Upper lobe of right lung (tissue), 1 donor: ENCODE measurements around the gene C1QTNF9. TPM values are rescaled to one million over a fixed set of nuclear protein-coding genes. Genes with fewer than 3 reads are reported as not detected.

ENCODE experiments used
- ATAC-seq: fragments of 200-7000 bp; cut with Tn5 transposase; one replicate; pipeline ENCODE4 v1.9.1; 2020; ENCODE audit warnings: mild to moderate bottlenecking, moderate library complexity
- DNase-seq: peaks from one replicate; pipeline ENCODE4 v3.0.0-alpha.2; 2020
- H3K27ac ChIP-seq: fragments of 200-600 bp; one replicate; pipeline ENCODE4 v1.8.0; 2022
- H3K27me3 ChIP-seq: fragments of 200-600 bp; one replicate; pipeline ENCODE4 v1.8.0; 2022; ENCODE audit warnings: mild to moderate bottlenecking
- H3K36me3 ChIP-seq: fragments of 200-600 bp; one replicate; pipeline ENCODE4 v1.8.0; 2022
- H3K4me1 ChIP-seq: fragments of 200-600 bp; one replicate; pipeline ENCODE4 v1.8.0; 2022
- H3K4me3 ChIP-seq: fragments of 200-600 bp; one replicate; pipeline ENCODE4 v1.8.0; 2022; ENCODE audit warnings: mild to moderate bottlenecking
- H3K9me3 ChIP-seq: fragments of 200-600 bp; one replicate; pipeline ENCODE4 v1.8.0; 2022
- CTCF ChIP-seq: fragments of 200-600 bp; IDR thresholded peaks from one replicate; pipeline ENCODE4 v1.8.0; 2022; ENCODE audit warnings: antibody characterized with exemption
- intact Hi-C: fragments of 100-400 bp; cut with DNase I; formaldehyde crosslinking; loops from one replicate; pipeline ENCODE4 v1.11.0; 2022
- total RNA-seq: library from RNA; stranded (reverse); fragmentation: NEBNext Ultra II Directional; extraction: Animal tissue kit (Norgen Biotek cat#: 25700); gene quantifications from one replicate; pipeline ENCODE4 v1.2.1, GENCODE V29; 2021
- donor health status: DM: no; HTN: yes; CAD: no; lungs with severe emphysema.

C1QTNF9 gene
- total RNA-seq, 1 donor from 2014 or later = not detected

- ATAC-seq = no peak
These were observed 27.1 kb upstream of the C1QTNF9 start for GRCh38 chr13:24282256-24282655.

GRCh38 chr13:24284889-24285565, 24.4 kb upstream of the C1QTNF9 start:
- intact Hi-C loops = no loop called here
- Histone ChIP-seq H3K27ac (no peak overlapping the region), H3K27me3 (no peaks in the 10 kb centered on the region), H3K36me3 (peaks cover 75% of the 10 kb centered on the region), H3K4me3 (no peak overlapping the region), H3K4me1 (peaks cover 7% of the 10 kb centered on the region), H3K9me3 (no peaks in the 10 kb centered on the region)
- ATAC-seq (no peak), DNase-seq (no peak)
- TF ChIP-seq CTCF = no peak

More at GRCh38 chr13:24282256-24282655, 27.1 kb upstream of the C1QTNF9 start:
- no peak overlapping the region for H3K27ac ChIP-seq
- H3K4me3 ChIP-seq = no peak overlapping the region
- no peaks in the 10 kb centered on the region for H3K9me3 ChIP-seq
- H3K4me1 ChIP-seq = peaks cover 11% of the 10 kb centered on the region
- peaks cover 47% of the 10 kb centered on the region for H3K36me3 ChIP-seq
- TF ChIP-seq CTCF = no peak
- H3K27me3 ChIP-seq = no peaks in the 10 kb centered on the region
- intact Hi-C loops = no loop called here
- DNase-seq = no peak

GRCh38 chr13:24286624-24287023, 22.8 kb upstream of the C1QTNF9 start:
- H3K36me3 ChIP-seq = peaks cover 90% of the 10 kb centered on the region
- DNase-seq = no peak

GRCh38 chr13:24287748-24288287, 21.6 kb upstream of the C1QTNF9 start:
- Histone ChIP-seq H3K36me3 (peaks cover 98% of the 10 kb centered on the region), H3K27ac (no peak overlapping the region), H3K4me1 (peaks cover under 1% of the 10 kb centered on the region), H3K9me3 (no peaks in the 10 kb centered on the region), H3K4me3 (no peak overlapping the region), H3K27me3 (no peaks in the 10 kb centered on the region)
- no peak for DNase-seq
- intact Hi-C loops = no loop called here
- peak; percentile 64 for ATAC-seq
- no peak for TF ChIP-seq CTCF

More at GRCh38 chr13:24286624-24287023, 22.8 kb upstream of the C1QTNF9 start:
- no peak for TF ChIP-seq CTCF
- Histone ChIP-seq H3K9me3 (no peaks in the 10 kb centered on the region), H3K4me3 (no peak overlapping the region), H3K27ac (no peak overlapping the region), H3K4me1 (peaks cover 6% of the 10 kb centered on the region), H3K27me3 (no peaks in the 10 kb centered on the region)
- no peak for ATAC-seq
- intact Hi-C loops = no loop called here

- no peak overlapping the region for H3K27ac ChIP-seq
These were observed 20.5 kb upstream of the C1QTNF9 start for GRCh38 chr13:24288870-24289269.

More at GRCh38 chr13:24288870-24289269, 20.5 kb upstream of the C1QTNF9 start:
- no peaks in the 10 kb centered on the region for H3K9me3 ChIP-seq
- intact Hi-C loops = no loop called here
- TF ChIP-seq CTCF = no peak
- H3K4me3 ChIP-seq = no peak overlapping the region
- no peak for DNase-seq
- peak; percentile 31 for ATAC-seq
- no peaks in the 10 kb centered on the region for H3K27me3 ChIP-seq
- no peaks in the 10 kb centered on the region for H3K4me1 ChIP-seq
- H3K36me3 ChIP-seq = peaks cover 96% of the 10 kb centered on the region
